Ishikawa (cell line): ENCODE results near the gene PELI2.

Source experiments
- CEBPB ChIP-seq: IDR thresholded peaks from 2 replicates; pipeline ENCODE4 v1.6.1; 2012
- CREB1 ChIP-seq: IDR thresholded peaks from 2 replicates; pipeline ENCODE4 v1.6.1; 2012; ENCODE audit warnings: low read depth
- EGR1 ChIP-seq: IDR thresholded peaks from 2 replicates; pipeline ENCODE4 v1.6.1; 2012
- EP300 ChIP-seq: IDR thresholded peaks from 2 replicates; pipeline ENCODE4 v1.6.1; 2012; ENCODE audit warnings: borderline replicate concordance
- FOXM1 ChIP-seq: IDR thresholded peaks from 2 replicates; pipeline ENCODE4 v1.6.1; 2012; ENCODE audit warnings: low read depth, borderline replicate concordance
- MAX ChIP-seq: IDR thresholded peaks from 2 replicates; pipeline ENCODE4 v1.6.1; 2012
- NFIC ChIP-seq: IDR thresholded peaks from 2 replicates; pipeline ENCODE4 v1.6.1; 2012
- RAD21 ChIP-seq: IDR thresholded peaks from 2 replicates; pipeline ENCODE4 v1.6.1; 2012; ENCODE audit warnings: low read depth
- REST ChIP-seq: IDR thresholded peaks from 2 replicates; pipeline ENCODE4 v1.6.1; 2012; ENCODE audit warnings: low read depth, mild to moderate bottlenecking
- TAF1 ChIP-seq: IDR thresholded peaks from 2 replicates; pipeline ENCODE4 v1.6.1; 2012; ENCODE audit warnings: low read depth, mild to moderate bottlenecking
- TCF12 ChIP-seq: IDR thresholded peaks from 2 replicates; pipeline ENCODE4 v1.6.1; 2012; ENCODE audit warnings: low read depth
- TEAD4 ChIP-seq: IDR thresholded peaks from 2 replicates; pipeline ENCODE4 v1.6.1; 2012
- USF1 ChIP-seq: IDR thresholded peaks from 2 replicates; pipeline ENCODE4 v1.6.1; 2012
- YY1 ChIP-seq: IDR thresholded peaks from 2 replicates; pipeline ENCODE4 v1.6.1; 2012; ENCODE audit warnings: low read depth
- ZBTB7A ChIP-seq: IDR thresholded peaks from 2 replicates; pipeline ENCODE4 v1.6.1; 2012; ENCODE audit warnings: low read depth

The PELI2 gene

GRCh38 chr14:56147986-56148901 lies 30.0 kb downstream of the PELI2 start:
- no peak for TF ChIP-seq CEBPB
- TF ChIP-seq TCF12, result no peak
- no peak for TF ChIP-seq NFIC
- TF ChIP-seq RAD21, result no peak
- no peak for TF ChIP-seq MAX
- no peak for TF ChIP-seq CREB1
- no peak for TF ChIP-seq EGR1
- no peak for TF ChIP-seq YY1
- TF ChIP-seq FOXM1, result no peak
- no peak for TF ChIP-seq ZBTB7A
- no peak for TF ChIP-seq REST
- TF ChIP-seq USF1, result no peak
- no peak for TF ChIP-seq TEAD4

- no peak for TF ChIP-seq RAD21
- no peak for TF ChIP-seq CREB1
- no peak for TF ChIP-seq NFIC
- no peak for TF ChIP-seq ZBTB7A
- no peak for TF ChIP-seq FOXM1
- no peak for TF ChIP-seq TEAD4
- TF ChIP-seq REST, result no peak
- no peak for TF ChIP-seq EGR1
- no peak for TF ChIP-seq TCF12
- no peak for TF ChIP-seq EP300
- no peak for TF ChIP-seq YY1
- no peak for TF ChIP-seq CEBPB
- no peak for TF ChIP-seq TAF1
- TF ChIP-seq USF1, result no peak
These were observed 30.9 kb downstream of the PELI2 start for GRCh38 chr14:56149151-56149550.

- TF ChIP-seq MAX (no peak), USF1 (no peak), TCF12 (no peak), YY1 (no peak), CREB1 (no peak), ZBTB7A (no peak), TEAD4 (no peak), FOXM1 (no peak), EGR1 (no peak), REST (no peak), NFIC (no peak), CEBPB (no peak), RAD21 (no peak), EP300 (no peak), TAF1 (no peak)
These were observed 31.8 kb downstream of the PELI2 start for GRCh38 chr14:56149995-56150394.
